Peyer's patch (tissue), 4 donors: ENCODE results near the gene PHC1. TPM values are rescaled to one million over a fixed set of nuclear protein-coding genes. Genes with fewer than 3 reads are reported as not detected.

Source experiments
- DNase-seq, 3 donors: peaks; one replicate each; pipeline ENCODE4 v3.0.0-alpha.2; 2017 to 2019
- H3K27ac ChIP-seq, 4 donors: fragments of 200-600 bp; sonication (generic); one replicate each; pipeline ENCODE4 v1.5.1; 2016 to 2019
- H3K27me3 ChIP-seq, 2 donors: fragments of 200-600 bp; sonication (generic); one replicate each; pipeline ENCODE4 v1.5.1; 2019
- H3K36me3 ChIP-seq, 3 donors: fragments of 200-600 bp; sonication (generic); one replicate each; pipeline ENCODE4 v1.5.1; 2016 to 2019
- H3K4me1 ChIP-seq, 4 donors: fragments of 200-600 bp; sonication (generic); one replicate each; pipeline ENCODE4 v1.5.1; 2016 to 2019
- H3K4me3 ChIP-seq, 4 donors: fragments of 200-600 bp; sonication (generic); 1 replicate in 3 of 4; 2 replicates in 1 of 4; pipeline ENCODE4 v1.5.1; 2016 to 2019; ENCODE audit warnings: mild to moderate bottlenecking in 1 of 4
- H3K9me3 ChIP-seq, 4 donors: fragments of 200-600 bp; sonication (generic); one replicate each; pipeline ENCODE4 v1.5.1; 2016 to 2019; ENCODE audit warnings: mild to moderate bottlenecking in 1 of 4
- POLR2A ChIP-seq, 2 donors: fragments of 450-650 bp; IDR thresholded peaks; one replicate each; pipeline ENCODE4 v1.5.1; 2017; ENCODE audit warnings: antibody characterized with exemption in 2 of 2, mild to moderate bottlenecking in 2 of 2, moderate library complexity in 2 of 2
- total RNA-seq, 4 donors: library from RNA; depleted of rRNA; stranded (reverse); fragments of >200 nt; gene quantifications; one replicate each; pipeline ENCODE4 v1.1.0, GENCODE V29; 2016
- TF ChIP-seq, protein P1 (sequence below), 6 experiments: fragments of 450-650 bp in 4 of 6; fragments of 200-600 bp in 2 of 6; sonication (generic) in 1 of 6; IDR thresholded peaks; one replicate each; pipeline ENCODE4 v1.5.1; 2017 to 2019; ENCODE audit warnings: antibody characterized with exemption in 6 of 6, mild to moderate bottlenecking in 3 of 6, moderate library complexity in 1 of 6

The PHC1 gene
- total RNA-seq, 4 donors from 2014 or later = 11.2 to 52.8 (median 31.0) TPM

GRCh38 chr12:8968761-8969160 lies 54.5 kb downstream of the PHC1 start:
- Histone ChIP-seq H3K27ac (no peak overlapping the region), H3K4me3 (no peak overlapping the region), H3K4me1 (no peaks in the 10 kb centered on the region), H3K36me3 (no peaks in the 10 kb centered on the region), H3K9me3 (peaks cover 0 to 10% (median 4%) of the 10 kb centered on the region in 4 donors), H3K27me3 (no peaks in the 10 kb centered on the region)
- no peak for DNase-seq
- TF ChIP-seq, protein P1, sequence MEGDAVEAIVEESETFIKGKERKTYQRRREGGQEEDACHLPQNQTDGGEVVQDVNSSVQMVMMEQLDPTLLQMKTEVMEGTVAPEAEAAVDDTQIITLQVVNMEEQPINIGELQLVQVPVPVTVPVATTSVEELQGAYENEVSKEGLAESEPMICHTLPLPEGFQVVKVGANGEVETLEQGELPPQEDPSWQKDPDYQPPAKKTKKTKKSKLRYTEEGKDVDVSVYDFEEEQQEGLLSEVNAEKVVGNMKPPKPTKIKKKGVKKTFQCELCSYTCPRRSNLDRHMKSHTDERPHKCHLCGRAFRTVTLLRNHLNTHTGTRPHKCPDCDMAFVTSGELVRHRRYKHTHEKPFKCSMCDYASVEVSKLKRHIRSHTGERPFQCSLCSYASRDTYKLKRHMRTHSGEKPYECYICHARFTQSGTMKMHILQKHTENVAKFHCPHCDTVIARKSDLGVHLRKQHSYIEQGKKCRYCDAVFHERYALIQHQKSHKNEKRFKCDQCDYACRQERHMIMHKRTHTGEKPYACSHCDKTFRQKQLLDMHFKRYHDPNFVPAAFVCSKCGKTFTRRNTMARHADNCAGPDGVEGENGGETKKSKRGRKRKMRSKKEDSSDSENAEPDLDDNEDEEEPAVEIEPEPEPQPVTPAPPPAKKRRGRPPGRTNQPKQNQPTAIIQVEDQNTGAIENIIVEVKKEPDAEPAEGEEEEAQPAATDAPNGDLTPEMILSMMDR (IDR thresholded peaks at IDR 0.05) = no peak
- no peak for TF ChIP-seq POLR2A (IDR thresholded peaks at IDR 0.05)

- no peak for DNase-seq
- peaks cover 0 to 10% (median 4%) of the 10 kb centered on the region in 4 donors for H3K9me3 ChIP-seq
- H3K27me3 ChIP-seq = no peaks in the 10 kb centered on the region
- no peak overlapping the region for H3K27ac ChIP-seq
- H3K36me3 ChIP-seq = no peaks in the 10 kb centered on the region
- H3K4me3 ChIP-seq = no peak overlapping the region
- TF ChIP-seq POLR2A (IDR thresholded peaks at IDR 0.05) = no peak
- TF ChIP-seq, protein P1 (IDR thresholded peaks at IDR 0.05) = no peak
- H3K4me1 ChIP-seq = no peaks in the 10 kb centered on the region
Measured at GRCh38 chr12:8969861-8970411, 55.6 kb downstream of the PHC1 start.

DNA sequence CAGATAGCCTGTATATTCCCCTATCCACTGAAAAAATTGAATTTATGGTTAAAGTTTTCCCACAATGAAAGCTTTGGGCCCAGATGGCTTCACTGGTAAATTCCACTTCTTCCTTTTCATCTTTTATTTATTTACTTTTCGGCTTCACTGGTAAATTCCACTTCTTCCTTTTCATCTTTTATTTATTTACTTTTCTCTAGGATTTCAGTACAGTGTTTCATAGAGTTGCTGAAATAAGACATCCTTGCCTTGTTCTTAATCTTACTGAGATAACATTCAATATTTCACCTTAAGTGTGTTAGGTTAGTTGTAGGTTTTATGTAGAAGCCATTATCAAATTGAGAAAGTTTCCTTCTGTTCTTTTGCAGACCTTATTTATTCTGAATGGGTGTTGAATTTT lies 56.1 kb downstream of the PHC1 start:
- Histone ChIP-seq H3K36me3 (no peaks in the 10 kb centered on the region), H3K27me3 (no peaks in the 10 kb centered on the region), H3K4me3 (no peak overlapping the region), H3K27ac (no peak overlapping the region), H3K4me1 (no peaks in the 10 kb centered on the region), H3K9me3 (peaks cover 0 to 10% (median 4%) of the 10 kb centered on the region in 4 donors)
- TF ChIP-seq, protein P1 (IDR thresholded peaks at IDR 0.05) = no peak
- TF ChIP-seq POLR2A (IDR thresholded peaks at IDR 0.05) = no peak
- DNase-seq = no peak

GRCh38 chr12:8980137-8980536 lies 65.8 kb downstream of the PHC1 start:
- Histone ChIP-seq H3K4me1 (no peaks in the 10 kb centered on the region), H3K27ac (no peak overlapping the region), H3K9me3 (peaks cover 0 to 6% (median 0%) of the 10 kb centered on the region in 4 donors), H3K4me3 (no peak overlapping the region), H3K36me3 (no peaks in the 10 kb centered on the region), H3K27me3 (no peaks in the 10 kb centered on the region)
- DNase-seq = no peak
- no peak for TF ChIP-seq POLR2A (IDR thresholded peaks at IDR 0.05)
- TF ChIP-seq, protein P1 (IDR thresholded peaks at IDR 0.05) = no peak

DNA sequence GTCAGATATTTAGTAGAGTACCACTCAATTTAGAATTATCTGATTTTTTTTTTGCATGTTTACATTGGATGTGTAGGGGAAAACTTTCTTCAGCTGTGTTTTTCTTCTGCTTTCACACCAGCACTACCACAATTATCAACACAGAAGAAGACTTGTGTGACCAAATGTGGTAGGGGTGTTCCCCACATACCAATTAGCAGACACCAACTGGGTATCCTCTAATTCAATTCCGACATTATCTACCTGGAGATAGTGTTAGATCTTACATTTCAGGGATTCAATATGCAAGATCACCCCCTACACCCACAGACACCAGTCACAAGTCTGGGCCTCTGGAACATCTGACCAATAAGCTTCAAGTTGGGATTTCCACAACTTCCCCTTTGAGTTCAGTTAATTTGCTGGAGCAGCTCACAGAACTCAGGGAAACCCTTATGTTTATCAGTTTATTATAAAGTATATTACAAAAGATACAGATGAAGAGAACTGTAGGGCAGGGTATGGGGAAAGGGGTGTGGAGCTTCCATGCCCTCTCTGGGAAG lies 71.0 kb downstream of the PHC1 start:
- TF ChIP-seq, protein P1 (IDR thresholded peaks at IDR 0.05) = no peak
- no peak for TF ChIP-seq POLR2A (IDR thresholded peaks at IDR 0.05)
- DNase-seq = no peak
- no peaks in the 10 kb centered on the region for H3K4me1 ChIP-seq
- no peak overlapping the region for H3K4me3 ChIP-seq
- no peak overlapping the region for H3K27ac ChIP-seq
- no peaks in the 10 kb centered on the region for H3K27me3 ChIP-seq
- H3K9me3 ChIP-seq = no peaks in the 10 kb centered on the region
- H3K36me3 ChIP-seq = no peaks in the 10 kb centered on the region
